ENCODE data around the gene UBE2S.
"Not testable (repeated sequence)": the region's sequence is repeated elsewhere in the genome, so short reads cannot be mapped to it uniquely, and the experiment has no call there.

The UBE2S gene

GRCh38 chr19:55407550-55407799, at the start of gene UBE2S:
UBE2S (minus strand) TSS chr19:55407788; CDS start chr19:55407589, 199 bp downstream.
- not testable (repeated sequence) for DNase-seq

- no peak for DNase-seq
Measured at GRCh38 chr19:55456347-55456746, 48.8 kb upstream of the UBE2S start.

GRCh38 chr19:55455576-55456235, 48.1 kb upstream of the UBE2S start:
- DNase-seq = no peak

- no peak for DNase-seq
Measured at GRCh38 chr19:55454787-55455243, 47.2 kb upstream of the UBE2S start.

- DNase-seq = no peak
Measured at GRCh38 chr19:55453511-55454260, 46.1 kb upstream of the UBE2S start.

GRCh38 chr19:55452749-55453346, 45.3 kb upstream of the UBE2S start:
- peak; percentile 86 to 96 for DNase-seq

GRCh38 chr19:55451965-55452748, 44.6 kb upstream of the UBE2S start:
- DNase-seq = no peak

- DNase-seq = no peak
Measured at GRCh38 chr19:55451163-55451964, 43.8 kb upstream of the UBE2S start.

GRCh38 chr19:55449469-55449868, 41.9 kb upstream of the UBE2S start:
- no peak for DNase-seq

- not testable (repeated sequence) for DNase-seq
Measured at GRCh38 chr19:55448175-55448490, 40.5 kb upstream of the UBE2S start.

- DNase-seq = no peak
Measured at GRCh38 chr19:55447421-55448174, 40.0 kb upstream of the UBE2S start.

- peak; percentile 30 to 35 for DNase-seq
Measured at GRCh38 chr19:55446060-55446459, 38.5 kb upstream of the UBE2S start.

GRCh38 chr19:55444646-55445045, 37.1 kb upstream of the UBE2S start:
- DNase-seq = no peak

- DNase-seq = no peak
Measured at GRCh38 chr19:55443824-55444480, 36.4 kb upstream of the UBE2S start.

- DNase-seq = no peak
Measured at GRCh38 chr19:55443045-55443823, 35.6 kb upstream of the UBE2S start, which contains the start of gene SHISA7. SHISA7 (minus strand) TSS chr19:55443300; CDS start chr19:55442863, 437 bp downstream.

GRCh38 chr19:55442372-55442961, 34.9 kb upstream of the UBE2S start:
- peak in 1 of 2 experiments; percentile 29 for DNase-seq

- DNase-seq = peak; percentile 62
Measured at GRCh38 chr19:55441692-55442321, 34.2 kb upstream of the UBE2S start.

GRCh38 chr19:55441319-55441691, 33.7 kb upstream of the UBE2S start:
- DNase-seq = no peak

- DNase-seq = peak; percentile 14 to 30
Measured at GRCh38 chr19:55440411-55441105, 33.0 kb upstream of the UBE2S start.

Data from NCI-H187 (cell line).